Karpas-422 (cell line): Measurements from ENCODE around the gene SHISAL2A. TPM values are rescaled to one million over a fixed set of nuclear protein-coding genes. Genes with fewer than 3 reads are reported as not detected.

ENCODE experiments used
- DNase-seq: peaks from one replicate; pipeline ENCODE4 v3.0.0-alpha.2; 2015
- H2AFZ ChIP-seq: fragments of 200-600 bp; sonication (generic); 2 replicates; pipeline ENCODE4 v1.6.1; 2014; ENCODE audit warnings: antibody characterized with exemption, low read length, mixed read lengths
- H3K27ac ChIP-seq: fragments of 200-600 bp; sonication (generic); 2 replicates; pipeline ENCODE4 v1.5.1; 2014; ENCODE audit warnings: mild to moderate bottlenecking, low read length, moderate library complexity
- H3K27me3 ChIP-seq: fragments of 200-600 bp; sonication (generic); 2 replicates; pipeline ENCODE4 v1.6.1; 2014; ENCODE audit warnings: low read length, mixed read lengths
- H3K36me3 ChIP-seq: fragments of 200-600 bp; sonication (generic); 2 replicates; pipeline ENCODE4 v1.6.1; 2014; ENCODE audit warnings: low read length, mixed read lengths; ENCODE audit not compliant: insufficient read depth
- H3K4me1 ChIP-seq: fragments of 200-600 bp; sonication (generic); 2 replicates; pipeline ENCODE4 v1.6.1; 2014; ENCODE audit warnings: mild to moderate bottlenecking, low read length, mixed read lengths
- H3K4me2 ChIP-seq: fragments of 200-600 bp; sonication (generic); 2 replicates; pipeline ENCODE4 v1.6.1; 2014; ENCODE audit warnings: low read length, low read depth, mild to moderate bottlenecking; ENCODE audit not compliant: poor library complexity, severe bottlenecking
- H3K4me3 ChIP-seq: fragments of 200-600 bp; sonication (generic); 2 replicates; pipeline ENCODE4 v1.5.1; 2014; ENCODE audit warnings: mild to moderate bottlenecking, antibody characterized with exemption, low read length, mixed read lengths
- H3K79me2 ChIP-seq: fragments of 200-600 bp; sonication (generic); 2 replicates; pipeline ENCODE4 v1.6.1; 2014; ENCODE audit warnings: mild to moderate bottlenecking, low read length, mixed read lengths
- H3K9ac ChIP-seq: fragments of 200-600 bp; sonication (generic); 2 replicates; pipeline ENCODE4 v1.6.0; 2014; ENCODE audit warnings: low read length
- H3K9me2 ChIP-seq: fragments of 200-600 bp; sonication (generic), shearing (Covaris generic); replicated peaks from 2 replicates; pipeline ENCODE4 v1.6.0; 2014; ENCODE audit warnings: mild to moderate bottlenecking, low read length, moderate library complexity; ENCODE audit not compliant: insufficient read depth
- H3K9me3 ChIP-seq: fragments of 300-700, 200-600 bp; sonication (generic); 2 replicates; pipeline ENCODE4 v1.6.1; 2014; ENCODE audit warnings: low read length, mixed read lengths
- H4K20me1 ChIP-seq: fragments of 200-600 bp; sonication (generic); 2 replicates; pipeline ENCODE4 v1.6.1; 2014; ENCODE audit warnings: mild to moderate bottlenecking, antibody characterized with exemption, low read length, low read depth; ENCODE audit not compliant: insufficient read depth
- total RNA-seq: library from RNA; depleted of rRNA; stranded (reverse); fragments of >200 nt; shearing (Covaris generic); gene quantifications from 2 replicates; pipeline ENCODE4 v1.2.3, GENCODE V29; 2014; ENCODE audit warnings: low replicate concordance

SHISAL2A gene
- total RNA-seq, 1 experiment from 2014 or later, result not detected

DNA sequence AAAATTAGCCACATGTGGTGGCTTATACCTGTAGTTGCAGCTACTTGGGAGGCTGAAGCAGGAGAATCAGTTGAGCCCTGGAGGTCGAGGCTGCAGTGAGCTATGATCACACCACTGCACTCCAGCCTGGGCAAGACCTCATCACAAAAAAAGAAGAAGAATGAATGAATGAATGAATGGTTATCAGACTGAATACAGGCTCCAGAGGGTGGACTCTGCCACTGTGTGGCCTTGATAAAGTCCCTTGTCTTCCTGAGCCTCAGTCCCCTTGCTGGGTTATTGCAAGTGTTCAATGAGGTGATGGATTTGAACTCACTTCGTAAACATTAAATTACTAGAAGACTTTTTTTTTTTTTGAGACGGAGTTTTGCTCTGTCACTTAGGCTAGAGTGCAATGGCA lies 24.7 kb downstream of the SHISAL2A start:
- Histone ChIP-seq H3K4me3 (no peak overlapping the region), H3K9me3 (no peaks in the 10 kb centered on the region), H4K20me1 (no peaks in the 10 kb centered on the region), H3K36me3 (no peaks in the 10 kb centered on the region), H3K4me1 (no peaks in the 10 kb centered on the region), H3K9ac (no peak overlapping the region), H3K27me3 (no peaks in the 10 kb centered on the region), H3K4me2 (no peak overlapping the region), H3K27ac (no peak overlapping the region), H3K79me2 (no peaks in the 10 kb centered on the region), H2AFZ (no peak overlapping the region), H3K9me2 (no peaks in the 10 kb centered on the region)
- DNase-seq, result no peak

- H3K4me1 ChIP-seq, result no peaks in the 10 kb centered on the region
- no peak overlapping the region for H3K27ac ChIP-seq
- no peak overlapping the region for H3K4me2 ChIP-seq
- H3K9ac ChIP-seq, result no peak overlapping the region
- H3K9me3 ChIP-seq, result no peaks in the 10 kb centered on the region
- no peak overlapping the region for H2AFZ ChIP-seq
- H4K20me1 ChIP-seq, result no peaks in the 10 kb centered on the region
- H3K27me3 ChIP-seq, result no peaks in the 10 kb centered on the region
- DNase-seq, result no peak
- no peaks in the 10 kb centered on the region for H3K79me2 ChIP-seq
- H3K9me2 ChIP-seq, result no peaks in the 10 kb centered on the region
- no peaks in the 10 kb centered on the region for H3K36me3 ChIP-seq
- H3K4me3 ChIP-seq, result no peak overlapping the region
Observed at GRCh38 chr1:52658795-52659194, 25.8 kb downstream of the SHISAL2A start.

DNA sequence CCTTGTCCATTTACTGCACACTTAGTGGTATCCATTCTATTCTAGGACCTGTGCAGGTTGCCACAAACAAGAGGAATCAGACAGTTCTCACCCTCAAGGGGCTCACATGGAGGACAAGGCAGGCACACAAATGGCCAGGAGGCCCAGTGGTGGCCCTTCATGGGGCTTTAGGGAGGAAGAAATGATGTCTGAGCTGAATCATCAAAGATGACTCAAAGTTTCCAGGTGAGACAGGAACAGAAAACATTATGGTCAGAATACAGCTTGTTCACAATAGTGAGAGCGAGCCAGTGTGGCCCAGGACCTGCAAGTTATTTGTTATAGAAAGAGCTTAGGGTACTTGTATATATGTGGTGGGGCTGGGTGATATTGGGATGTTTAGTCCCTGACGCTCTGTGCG lies 26.4 kb downstream of the SHISAL2A start:
- Histone ChIP-seq H3K79me2 (no peaks in the 10 kb centered on the region), H4K20me1 (no peaks in the 10 kb centered on the region), H3K9me2 (no peaks in the 10 kb centered on the region), H3K4me3 (no peak overlapping the region), H3K9me3 (no peaks in the 10 kb centered on the region), H3K4me1 (no peaks in the 10 kb centered on the region), H3K27me3 (no peaks in the 10 kb centered on the region), H3K9ac (no peak overlapping the region), H3K27ac (no peak overlapping the region), H3K36me3 (no peaks in the 10 kb centered on the region), H3K4me2 (no peak overlapping the region), H2AFZ (no peak overlapping the region)
- DNase-seq, result no peak

- no peaks in the 10 kb centered on the region for H3K9me3 ChIP-seq
- H3K4me3 ChIP-seq, result no peak overlapping the region
- no peaks in the 10 kb centered on the region for H3K27me3 ChIP-seq
- H3K27ac ChIP-seq, result no peak overlapping the region
- no peak overlapping the region for H3K9ac ChIP-seq
- no peaks in the 10 kb centered on the region for H3K9me2 ChIP-seq
- no peaks in the 10 kb centered on the region for H3K4me1 ChIP-seq
- H3K4me2 ChIP-seq, result no peak overlapping the region
- H3K79me2 ChIP-seq, result no peaks in the 10 kb centered on the region
- no peaks in the 10 kb centered on the region for H3K36me3 ChIP-seq
- no peaks in the 10 kb centered on the region for H4K20me1 ChIP-seq
- H2AFZ ChIP-seq, result no peak overlapping the region
- DNase-seq, result no peak
Observed at GRCh38 chr1:52659851-52660596, 27.1 kb downstream of the SHISAL2A start.

GRCh38 chr1:52660807-52661206 lies 27.8 kb downstream of the SHISAL2A start:
- H3K79me2 ChIP-seq, result no peaks in the 10 kb centered on the region
- no peaks in the 10 kb centered on the region for H3K27me3 ChIP-seq
- H3K9ac ChIP-seq, result no peak overlapping the region
- no peaks in the 10 kb centered on the region for H4K20me1 ChIP-seq
- no peaks in the 10 kb centered on the region for H3K4me1 ChIP-seq
- H3K9me3 ChIP-seq, result no peaks in the 10 kb centered on the region
- no peak for DNase-seq
- H3K36me3 ChIP-seq, result no peaks in the 10 kb centered on the region
- H3K4me3 ChIP-seq, result no peak overlapping the region
- no peaks in the 10 kb centered on the region for H3K9me2 ChIP-seq
- no peak overlapping the region for H2AFZ ChIP-seq
- H3K27ac ChIP-seq, result no peak overlapping the region
- no peak overlapping the region for H3K4me2 ChIP-seq

GRCh38 chr1:52662645-52663313 lies 29.8 kb downstream of the SHISAL2A start:
- Histone ChIP-seq H3K36me3 (no peaks in the 10 kb centered on the region), H2AFZ (no peak overlapping the region), H3K79me2 (no peaks in the 10 kb centered on the region), H4K20me1 (no peaks in the 10 kb centered on the region), H3K4me3 (no peak overlapping the region), H3K4me2 (no peak overlapping the region), H3K27ac (no peak overlapping the region), H3K4me1 (no peaks in the 10 kb centered on the region), H3K27me3 (no peaks in the 10 kb centered on the region), H3K9me3 (no peaks in the 10 kb centered on the region), H3K9me2 (no peaks in the 10 kb centered on the region), H3K9ac (no peak overlapping the region)
- no peak for DNase-seq

DNA sequence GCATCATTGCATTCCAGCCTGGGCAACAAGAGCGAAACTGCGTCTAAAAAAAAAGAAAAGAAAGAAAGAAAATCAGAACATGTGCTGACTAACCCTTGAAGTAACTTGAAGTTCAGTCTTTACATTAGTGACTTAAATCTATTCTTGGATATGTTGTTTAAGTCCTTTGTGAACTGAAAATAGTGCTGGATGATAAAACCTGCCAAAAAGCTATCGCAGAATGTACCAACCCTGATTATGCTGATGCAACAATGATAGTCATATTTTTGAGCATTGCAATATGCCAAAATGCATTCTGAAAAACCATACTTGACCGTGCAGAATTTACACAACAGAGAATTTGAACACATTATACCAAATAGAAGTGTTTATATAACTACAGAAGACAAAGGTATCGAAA lies 30.7 kb downstream of the SHISAL2A start:
- H4K20me1 ChIP-seq, result no peaks in the 10 kb centered on the region
- DNase-seq, result no peak
- no peaks in the 10 kb centered on the region for H3K9me2 ChIP-seq
- H3K27ac ChIP-seq, result no peak overlapping the region
- H2AFZ ChIP-seq, result no peak overlapping the region
- H3K4me3 ChIP-seq, result no peak overlapping the region
- no peaks in the 10 kb centered on the region for H3K79me2 ChIP-seq
- no peak overlapping the region for H3K4me2 ChIP-seq
- no peaks in the 10 kb centered on the region for H3K4me1 ChIP-seq
- H3K9me3 ChIP-seq, result no peaks in the 10 kb centered on the region
- H3K27me3 ChIP-seq, result no peaks in the 10 kb centered on the region
- no peaks in the 10 kb centered on the region for H3K36me3 ChIP-seq
- no peak overlapping the region for H3K9ac ChIP-seq

DNA sequence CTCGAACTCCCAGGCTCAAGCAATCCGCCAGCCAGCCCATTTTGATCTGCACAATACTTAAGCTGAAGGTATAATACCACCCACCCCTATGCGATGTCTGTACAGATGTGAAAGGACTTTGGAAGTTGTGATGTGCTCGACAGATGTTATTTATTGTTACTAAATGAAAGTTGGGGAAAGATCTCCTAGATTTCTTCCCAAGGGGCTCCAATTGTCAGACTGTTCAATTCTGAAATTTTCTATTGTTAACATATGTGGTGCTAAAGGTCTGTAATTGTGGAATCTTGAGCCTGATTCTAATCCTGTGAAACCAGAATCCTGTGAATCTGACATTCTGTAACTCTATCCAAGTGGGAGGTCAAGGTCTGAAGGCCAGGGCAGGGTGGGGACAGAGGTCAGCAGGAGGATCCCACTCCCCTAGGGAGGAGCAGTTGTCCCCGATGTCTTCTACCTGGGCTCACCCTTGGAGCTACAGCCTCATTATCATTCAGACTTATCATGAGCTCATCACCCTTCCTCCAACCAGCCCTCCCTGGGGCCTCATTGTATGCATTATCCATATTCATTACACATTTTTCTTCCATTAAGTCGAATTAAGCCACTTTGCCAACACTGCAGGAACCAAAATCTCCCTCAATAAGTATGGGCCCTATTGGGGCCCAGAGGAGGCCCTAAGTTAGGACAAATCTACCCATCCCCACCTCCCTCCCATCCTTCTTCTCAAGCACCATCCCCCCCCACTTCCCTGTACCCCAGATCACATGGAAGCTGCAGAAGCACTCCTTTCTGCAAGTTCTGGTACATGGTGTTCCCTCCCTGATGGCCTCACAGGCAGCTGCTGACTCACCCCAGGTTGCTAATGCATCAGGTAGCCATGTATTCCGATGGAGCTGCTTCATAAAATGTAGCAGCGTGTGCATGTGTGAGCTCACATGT lies 32.3 kb downstream of the SHISAL2A start:
- no peaks in the 10 kb centered on the region for H3K36me3 ChIP-seq
- H3K9me2 ChIP-seq, result no peaks in the 10 kb centered on the region
- no peaks in the 10 kb centered on the region for H4K20me1 ChIP-seq
- H3K27me3 ChIP-seq, result no peaks in the 10 kb centered on the region
- H3K4me2 ChIP-seq, result no peak overlapping the region
- no peaks in the 10 kb centered on the region for H3K4me1 ChIP-seq
- no peaks in the 10 kb centered on the region for H3K9me3 ChIP-seq
- no peak overlapping the region for H3K4me3 ChIP-seq
- H3K9ac ChIP-seq, result no peak overlapping the region
- DNase-seq, result no peak
- no peak overlapping the region for H2AFZ ChIP-seq
- H3K27ac ChIP-seq, result no peak overlapping the region
- H3K79me2 ChIP-seq, result no peaks in the 10 kb centered on the region
